Neural cell (in vitro differentiated cells): ENCODE measurements around the gene PLEKHA7. TPM values are rescaled to one million over a fixed set of nuclear protein-coding genes. Genes with fewer than 3 reads are reported as not detected.

ENCODE experiments used
- H2AFZ ChIP-seq: fragments of 200-600, 300-800 bp; sonication (generic), shearing (Covaris generic); 2 replicates; pipeline ENCODE4 v1.6.0; 2014; ENCODE audit warnings: low read depth, mild to moderate bottlenecking, antibody characterized with exemption, low read length, moderate library complexity
- H3F3A ChIP-seq: fragments of 200-600 bp; shearing (Covaris generic); 2 replicates; pipeline ENCODE4 v1.6.1; 2016; ENCODE audit warnings: mild to moderate bottlenecking, moderate library complexity, mixed read lengths, antibody characterized with exemption, low read length; ENCODE audit not compliant: insufficient read depth, poor library complexity, severe bottlenecking
- H3K27ac ChIP-seq: fragments of 200-600, 300-800 bp; sonication (generic), shearing (Covaris generic); 2 replicates; pipeline ENCODE4 v1.5.1; 2014; ENCODE audit warnings: mild to moderate bottlenecking, low read length, moderate library complexity
- H3K27me3 ChIP-seq: fragments of 300-800, 200-600 bp; sonication (generic), shearing (Covaris generic); 2 replicates; pipeline ENCODE4 v1.6.0; 2014; ENCODE audit warnings: mild to moderate bottlenecking, low read depth, low read length, moderate library complexity; ENCODE audit not compliant: insufficient read depth
- H3K36me3 ChIP-seq: fragments of 300-800, 200-600 bp; sonication (generic), shearing (Covaris generic); 2 replicates; pipeline ENCODE4 v1.5.1; 2014; ENCODE audit warnings: mild to moderate bottlenecking, antibody characterized with exemption, low read length, moderate library complexity; ENCODE audit not compliant: insufficient read depth
- H3K4me2 ChIP-seq: fragments of 300-800, 200-600 bp; sonication (generic), shearing (Covaris generic); 2 replicates; pipeline ENCODE4 v1.6.0; 2014; ENCODE audit warnings: mild to moderate bottlenecking, low read length
- H3K4me3 ChIP-seq: fragments of 300-800, 200-600 bp; sonication (generic), shearing (Covaris generic); 2 replicates; pipeline ENCODE4 v1.5.1; 2014; ENCODE audit warnings: mild to moderate bottlenecking, low read length, moderate library complexity
- H3K79me2 ChIP-seq: fragments of 200-600 bp; shearing (Covaris generic); replicated peaks from 2 replicates; pipeline ENCODE4 v1.6.0; 2014; ENCODE audit warnings: mild to moderate bottlenecking, low read length, moderate library complexity; ENCODE audit not compliant: insufficient read depth
- H3K9ac ChIP-seq: fragments of 300-800, 200-600 bp; sonication (generic), shearing (Covaris generic); 2 replicates; pipeline ENCODE4 v1.6.1; 2016; ENCODE audit warnings: mild to moderate bottlenecking, low read length, mixed read lengths
- H3K9me2 ChIP-seq: fragments of 200-600 bp; shearing (Covaris generic); 2 replicates; pipeline ENCODE4 v1.6.1; 2016; ENCODE audit warnings: mild to moderate bottlenecking, low read length, mixed read lengths; ENCODE audit not compliant: insufficient read depth
- H3K9me3 ChIP-seq: fragments of 200-600, 300-800 bp; sonication (generic), shearing (Covaris generic); 2 replicates; pipeline ENCODE4 v1.6.1; 2016; ENCODE audit warnings: mild to moderate bottlenecking, mixed run types, low read length, moderate library complexity, mixed read lengths
- H4K20me1 ChIP-seq: fragments of 200-600 bp; shearing (Covaris generic); 2 replicates; pipeline ENCODE4 v1.6.1; 2016; ENCODE audit warnings: mild to moderate bottlenecking, mixed run types; ENCODE audit not compliant: insufficient read depth
- EP300 ChIP-seq: fragments of 450-650 bp; conservative IDR thresholded peaks from 2 replicates; pipeline ENCODE4 v1.6.1; 2014; ENCODE audit warnings: antibody characterized with exemption, mild to moderate bottlenecking, moderate library complexity; ENCODE audit not compliant: poor library complexity, severe bottlenecking
- EZH2 ChIP-seq: fragments of 200-600, 300-800 bp; shearing (Covaris generic), sonication (generic); IDR thresholded peaks from 2 replicates; pipeline ENCODE4 v1.6.1; 2014; ENCODE audit warnings: antibody characterized with exemption, low read length, borderline replicate concordance, mild to moderate bottlenecking; ENCODE audit not compliant: insufficient read depth, poor library complexity, severe bottlenecking
- MXI1 ChIP-seq: fragments of 450-650 bp; conservative IDR thresholded peaks from 2 replicates; pipeline ENCODE4 v1.6.1; 2014; ENCODE audit warnings: antibody characterized with exemption, mild to moderate bottlenecking; ENCODE audit not compliant: poor library complexity, severe bottlenecking
- POLR2AphosphoS5 ChIP-seq: IDR thresholded peaks from 2 replicates; pipeline ENCODE4 v1.6.1; 2012
- RAD21 ChIP-seq: fragments of 450-650 bp; conservative IDR thresholded peaks from 2 replicates; pipeline ENCODE4 v1.6.1; 2014; ENCODE audit warnings: antibody characterized with exemption, mild to moderate bottlenecking, moderate library complexity
- REST ChIP-seq: IDR thresholded peaks from 2 replicates; pipeline ENCODE4 v1.6.1; 2012; ENCODE audit warnings: borderline replicate concordance
- SMC3 ChIP-seq: fragments of 450-650 bp; conservative IDR thresholded peaks from 2 replicates; pipeline ENCODE4 v1.6.1; 2014; ENCODE audit warnings: antibody characterized with exemption, mild to moderate bottlenecking, moderate library complexity; ENCODE audit not compliant: poor library complexity
- TAF1 ChIP-seq: IDR thresholded peaks from 2 replicates; pipeline ENCODE4 v1.6.1; 2012; ENCODE audit warnings: low read depth
- polyA plus RNA-seq: library from polyadenylated mRNA; depleted of rRNA; stranded (reverse); fragments of >200 nt; gene quantifications from 2 replicates; pipeline ENCODE4 v1.2.3, GENCODE V29; 2014
- TF ChIP-seq, protein P1 (sequence below): fragments of 450-650 bp; IDR thresholded peaks from 2 replicates; pipeline ENCODE4 v1.5.1; 2014; ENCODE audit warnings: antibody characterized with exemption, mild to moderate bottlenecking, moderate library complexity; ENCODE audit not compliant: poor library complexity, severe bottlenecking

Gene PLEKHA7
- polyA plus RNA-seq, 1 donor from 2014 or later: 45.7 TPM

DNA sequence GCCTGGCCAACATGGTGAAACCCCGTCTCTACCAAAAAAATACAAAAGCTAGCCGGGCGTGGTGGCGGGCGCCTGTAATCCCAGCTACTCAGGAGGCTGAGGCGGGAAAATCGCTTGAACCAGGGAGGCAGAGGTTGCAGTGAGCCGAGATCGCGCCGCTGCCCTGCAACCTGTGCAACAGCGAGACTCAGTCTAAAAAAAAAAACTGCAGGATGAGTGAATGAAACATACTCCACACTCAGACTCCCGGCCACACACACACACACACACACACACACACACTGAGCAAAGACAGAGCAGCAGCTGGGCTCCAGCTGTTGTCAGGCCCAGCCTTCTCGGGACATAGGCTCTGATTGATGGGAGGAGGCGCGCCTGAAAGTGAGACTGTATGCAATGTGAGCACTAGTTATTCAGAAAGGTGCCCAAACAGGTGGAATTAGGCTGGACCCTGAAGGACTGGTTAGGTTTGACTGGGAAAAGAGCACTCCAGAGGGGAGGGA is 1.5 kb upstream of the PLEKHA7 start:
- Histone ChIP-seq H3K4me2 (no peak overlapping the region), H3K36me3 (no peaks in the 10 kb centered on the region), H3K27me3 (no peaks in the 10 kb centered on the region), H3K9ac (no peak overlapping the region), H3K9me3 (no peaks in the 10 kb centered on the region), H3F3A (no peaks in the 10 kb centered on the region), H3K9me2 (no peaks in the 10 kb centered on the region), H3K79me2 (no peaks in the 10 kb centered on the region), H2AFZ (no peak overlapping the region), H3K27ac (no peak overlapping the region), H4K20me1 (no peaks in the 10 kb centered on the region), H3K4me3 (peak overlapping the region; percentile 89)
- TF ChIP-seq EZH2: no peak
- no peak for TF ChIP-seq RAD21
- TF ChIP-seq MXI1: no peak
- TF ChIP-seq, protein P1, sequence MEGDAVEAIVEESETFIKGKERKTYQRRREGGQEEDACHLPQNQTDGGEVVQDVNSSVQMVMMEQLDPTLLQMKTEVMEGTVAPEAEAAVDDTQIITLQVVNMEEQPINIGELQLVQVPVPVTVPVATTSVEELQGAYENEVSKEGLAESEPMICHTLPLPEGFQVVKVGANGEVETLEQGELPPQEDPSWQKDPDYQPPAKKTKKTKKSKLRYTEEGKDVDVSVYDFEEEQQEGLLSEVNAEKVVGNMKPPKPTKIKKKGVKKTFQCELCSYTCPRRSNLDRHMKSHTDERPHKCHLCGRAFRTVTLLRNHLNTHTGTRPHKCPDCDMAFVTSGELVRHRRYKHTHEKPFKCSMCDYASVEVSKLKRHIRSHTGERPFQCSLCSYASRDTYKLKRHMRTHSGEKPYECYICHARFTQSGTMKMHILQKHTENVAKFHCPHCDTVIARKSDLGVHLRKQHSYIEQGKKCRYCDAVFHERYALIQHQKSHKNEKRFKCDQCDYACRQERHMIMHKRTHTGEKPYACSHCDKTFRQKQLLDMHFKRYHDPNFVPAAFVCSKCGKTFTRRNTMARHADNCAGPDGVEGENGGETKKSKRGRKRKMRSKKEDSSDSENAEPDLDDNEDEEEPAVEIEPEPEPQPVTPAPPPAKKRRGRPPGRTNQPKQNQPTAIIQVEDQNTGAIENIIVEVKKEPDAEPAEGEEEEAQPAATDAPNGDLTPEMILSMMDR: no peak
- no peak for TF ChIP-seq REST
- TF ChIP-seq EP300: no peak

DNA sequence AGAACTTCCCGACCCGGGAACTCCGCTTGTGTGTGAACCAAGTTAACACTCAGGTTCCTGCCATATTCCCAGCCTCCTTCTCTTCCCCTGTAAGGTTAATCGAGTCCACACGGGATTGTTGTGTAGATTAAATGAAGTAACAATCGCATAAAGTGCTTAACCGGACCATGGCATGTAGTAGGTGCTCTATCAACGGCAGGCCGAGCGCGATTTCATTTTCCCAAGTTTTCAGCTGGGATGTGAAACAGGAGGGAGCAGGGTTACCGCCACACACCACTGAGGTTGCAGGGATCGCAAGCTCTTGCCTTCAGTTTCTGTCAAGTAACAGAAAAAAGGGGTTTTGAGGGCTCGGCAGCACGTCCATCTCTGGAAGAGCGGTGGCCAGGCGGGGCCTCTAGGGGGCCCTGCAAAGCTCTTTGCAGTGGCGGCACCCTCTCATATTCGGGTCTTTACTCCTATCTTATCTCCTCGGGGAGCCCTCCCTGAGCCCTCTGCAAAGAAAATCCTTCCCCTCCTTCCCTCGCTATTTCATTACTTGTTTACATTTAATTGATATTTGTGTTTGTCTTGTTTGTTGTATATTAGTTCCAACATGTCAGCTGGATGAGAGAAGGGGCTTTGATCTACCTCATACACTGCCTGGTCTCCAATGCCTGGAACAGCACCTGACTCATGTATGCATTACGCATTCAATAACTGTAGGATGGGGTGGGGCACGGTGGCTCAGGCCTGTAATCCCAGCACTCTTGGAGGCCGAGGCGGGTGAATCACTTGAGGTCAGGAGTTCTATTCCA is 816 bp upstream of the PLEKHA7 start:
- H3K9me2 ChIP-seq: no peaks in the 10 kb centered on the region
- peak overlapping the region; percentile 91 for H3K4me2 ChIP-seq
- H3K9ac ChIP-seq: peak overlapping the region; percentile 53
- no peaks in the 10 kb centered on the region for H3K27me3 ChIP-seq
- no peaks in the 10 kb centered on the region for H4K20me1 ChIP-seq
- peak overlapping the region; percentile 45 for H3K27ac ChIP-seq
- H3F3A ChIP-seq: no peaks in the 10 kb centered on the region
- TF ChIP-seq EP300: no peak
- TF ChIP-seq EZH2: no peak
- TF ChIP-seq MXI1: peak; percentile 50
- no peak for TF ChIP-seq REST
- no peak for TF ChIP-seq TAF1
- TF ChIP-seq SMC3: peak; percentile 60
- TF ChIP-seq, protein P1: peak; percentile 68
- no peak for TF ChIP-seq POLR2AphosphoS5
- TF ChIP-seq RAD21: peak; percentile 42
- H2AFZ ChIP-seq: peak overlapping the region; percentile 65
- H3K36me3 ChIP-seq: no peaks in the 10 kb centered on the region
- peak overlapping the region; percentile 89 for H3K4me3 ChIP-seq
- no peaks in the 10 kb centered on the region for H3K9me3 ChIP-seq
- H3K79me2 ChIP-seq: no peaks in the 10 kb centered on the region
